ENCODE data around the gene STAT3. TPM values are rescaled to one million over a fixed set of nuclear protein-coding genes. Genes with fewer than 3 reads are reported as not detected.

The STAT3 gene
- total and polyA plus RNA-seq, 2 of the 13 experiments (the other 11 are each of a cell fraction or from before 2014, with no cell fraction given): 61.8 to 62.4 TPM

Other genes with a start within 250 kb of the STAT3 start
- gene RAB5C, start 233.5 kb downstream of the STAT3 start, total RNA-seq (2016; rRNA removed; fragmentation: Illumina TruSeq; extraction: Trizol): 110 and 136 TPM in 2 replicates
- 123 and 129 TPM in 2 replicates for gene RAB5C, start 233.5 kb downstream of the STAT3 start, polyA plus RNA-seq (2011; rRNA removed)
- gene KCNH4, start 207.3 kb downstream of the STAT3 start, total RNA-seq (2016; rRNA removed; fragmentation: Illumina TruSeq; extraction: Trizol): 0.09 TPM in 1 of 2 replicates, not detected in the other
- gene KCNH4, start 207.3 kb downstream of the STAT3 start, polyA plus RNA-seq (2011; rRNA removed): 0.01 and 0.04 TPM in 2 replicates
- not detected in 2 replicates for gene HCRT, start 203.0 kb downstream of the STAT3 start, total RNA-seq (2016; rRNA removed; fragmentation: Illumina TruSeq; extraction: Trizol)
- gene HCRT, start 203.0 kb downstream of the STAT3 start, polyA plus RNA-seq (2011; rRNA removed): not detected in 2 replicates
- gene GHDC, start 193.9 kb downstream of the STAT3 start, total RNA-seq (2016; rRNA removed; fragmentation: Illumina TruSeq; extraction: Trizol): 8.8 and 22.5 TPM in 2 replicates
- 15.4 and 25.6 TPM in 2 replicates for gene GHDC, start 193.9 kb downstream of the STAT3 start, polyA plus RNA-seq (2011; rRNA removed)
- 17.2 and 21.0 TPM in 2 replicates for gene STAT5B, start 112.1 kb downstream of the STAT3 start, total RNA-seq (2016; rRNA removed; fragmentation: Illumina TruSeq; extraction: Trizol)
- gene STAT5B, start 112.1 kb downstream of the STAT3 start, polyA plus RNA-seq (2011; rRNA removed): 42.8 and 44.8 TPM in 2 replicates
- 4.1 and 4.5 TPM in 2 replicates for gene STAT5A, start 99.9 kb downstream of the STAT3 start, total RNA-seq (2016; rRNA removed; fragmentation: Illumina TruSeq; extraction: Trizol)
- gene STAT5A, start 99.9 kb downstream of the STAT3 start, polyA plus RNA-seq (2011; rRNA removed): 1.2 and 1.4 TPM in 2 replicates
- 25.5 and 26.0 TPM in 2 replicates for gene CAVIN1, start 34.8 kb upstream of the STAT3 start, total RNA-seq (2016; rRNA removed; fragmentation: Illumina TruSeq; extraction: Trizol)
- gene CAVIN1, start 34.8 kb upstream of the STAT3 start, polyA plus RNA-seq (2011; rRNA removed): 12.7 and 15.9 TPM in 2 replicates
- gene ATP6V0A1, start 70.4 kb upstream of the STAT3 start, total RNA-seq (2016; rRNA removed; fragmentation: Illumina TruSeq; extraction: Trizol): 15.9 and 27.9 TPM in 2 replicates
- gene ATP6V0A1, start 70.4 kb upstream of the STAT3 start, polyA plus RNA-seq (2011; rRNA removed): 54.1 and 59.7 TPM in 2 replicates
- gene NAGLU, start 147.8 kb upstream of the STAT3 start, total RNA-seq (2016; rRNA removed; fragmentation: Illumina TruSeq; extraction: Trizol): 13.1 and 40.1 TPM in 2 replicates
- gene NAGLU, start 147.8 kb upstream of the STAT3 start, polyA plus RNA-seq (2011; rRNA removed): 28.2 and 29.4 TPM in 2 replicates
- gene HSD17B1, start 164.5 kb upstream of the STAT3 start, total RNA-seq (2016; rRNA removed; fragmentation: Illumina TruSeq; extraction: Trizol): 0.77 and 0.93 TPM in 2 replicates
- gene HSD17B1, start 164.5 kb upstream of the STAT3 start, polyA plus RNA-seq (2011; rRNA removed): 0.34 and 0.54 TPM in 2 replicates
- gene COASY, start 173.7 kb upstream of the STAT3 start, total RNA-seq (2016; rRNA removed; fragmentation: Illumina TruSeq; extraction: Trizol): 90.7 and 115 TPM in 2 replicates
- 125 and 158 TPM in 2 replicates for gene COASY, start 173.7 kb upstream of the STAT3 start, polyA plus RNA-seq (2011; rRNA removed)
- gene MLX, start 178.7 kb upstream of the STAT3 start, total RNA-seq (2016; rRNA removed; fragmentation: Illumina TruSeq; extraction: Trizol): 38.9 and 40.2 TPM in 2 replicates
- gene MLX, start 178.7 kb upstream of the STAT3 start, polyA plus RNA-seq (2011; rRNA removed): 74.4 and 85.4 TPM in 2 replicates
- 20.1 and 22.4 TPM in 2 replicates for gene PSMC3IP, start 189.3 kb upstream of the STAT3 start, total RNA-seq (2016; rRNA removed; fragmentation: Illumina TruSeq; extraction: Trizol)
- 5.5 and 6.5 TPM in 2 replicates for gene PSMC3IP, start 189.3 kb upstream of the STAT3 start, polyA plus RNA-seq (2011; rRNA removed)
- 38.2 and 55.8 TPM in 2 replicates for gene RETREG3, start 220.9 kb upstream of the STAT3 start, total RNA-seq (2016; rRNA removed; fragmentation: Illumina TruSeq; extraction: Trizol)
- gene RETREG3, start 220.9 kb upstream of the STAT3 start, polyA plus RNA-seq (2011; rRNA removed): 47.0 and 50.4 TPM in 2 replicates
- gene TUBG1, start 221.2 kb upstream of the STAT3 start, total RNA-seq (2016; rRNA removed; fragmentation: Illumina TruSeq; extraction: Trizol): 137 TPM in 2 replicates
- gene TUBG1, start 221.2 kb upstream of the STAT3 start, polyA plus RNA-seq (2011; rRNA removed): 74.1 and 89.3 TPM in 2 replicates